IPS-18c (cell line): Measurements from ENCODE around the gene ZNF326.
"Not testable (repeated sequence)": the region's sequence is repeated elsewhere in the genome, so short reads cannot be mapped to it uniquely, and the experiment has no call there.

Experiments
- H3K4me3 ChIP-seq: 2 replicates; pipeline ENCODE4 v1.7.0; 2013; ENCODE audit warnings: low read depth, mild to moderate bottlenecking, low read length, moderate library complexity; ENCODE audit not compliant: insufficient read depth
- H3K9me3 ChIP-seq: one replicate; pipeline ENCODE4 v1.6.1; 2013; ENCODE audit warnings: mild to moderate bottlenecking, low read length, moderate library complexity; ENCODE audit not compliant: control insufficient read depth, insufficient read depth

ZNF326 gene

DNA sequence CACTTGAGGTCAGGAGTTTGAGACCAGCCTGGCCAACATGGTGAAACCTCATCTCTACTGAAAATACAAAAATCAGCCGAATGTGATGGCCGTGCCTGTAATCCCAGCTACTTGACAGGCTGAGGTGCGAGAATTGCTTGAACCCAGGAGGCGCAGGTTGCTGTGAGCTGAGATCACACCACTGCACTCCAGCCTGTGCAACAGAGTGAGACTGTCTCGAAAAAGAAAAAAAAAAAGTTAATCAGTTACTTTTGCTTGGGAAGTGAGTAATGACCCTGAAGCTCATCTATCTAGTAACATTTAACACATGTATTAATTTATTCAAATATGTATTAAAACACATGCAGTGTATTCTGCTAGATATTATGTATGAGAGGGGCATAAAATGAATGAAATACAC lies 49.4 kb downstream of the ZNF326 start:
- Histone ChIP-seq H3K9me3 (no peaks in the 10 kb centered on the region), H3K4me3 (no peak overlapping the region)

DNA sequence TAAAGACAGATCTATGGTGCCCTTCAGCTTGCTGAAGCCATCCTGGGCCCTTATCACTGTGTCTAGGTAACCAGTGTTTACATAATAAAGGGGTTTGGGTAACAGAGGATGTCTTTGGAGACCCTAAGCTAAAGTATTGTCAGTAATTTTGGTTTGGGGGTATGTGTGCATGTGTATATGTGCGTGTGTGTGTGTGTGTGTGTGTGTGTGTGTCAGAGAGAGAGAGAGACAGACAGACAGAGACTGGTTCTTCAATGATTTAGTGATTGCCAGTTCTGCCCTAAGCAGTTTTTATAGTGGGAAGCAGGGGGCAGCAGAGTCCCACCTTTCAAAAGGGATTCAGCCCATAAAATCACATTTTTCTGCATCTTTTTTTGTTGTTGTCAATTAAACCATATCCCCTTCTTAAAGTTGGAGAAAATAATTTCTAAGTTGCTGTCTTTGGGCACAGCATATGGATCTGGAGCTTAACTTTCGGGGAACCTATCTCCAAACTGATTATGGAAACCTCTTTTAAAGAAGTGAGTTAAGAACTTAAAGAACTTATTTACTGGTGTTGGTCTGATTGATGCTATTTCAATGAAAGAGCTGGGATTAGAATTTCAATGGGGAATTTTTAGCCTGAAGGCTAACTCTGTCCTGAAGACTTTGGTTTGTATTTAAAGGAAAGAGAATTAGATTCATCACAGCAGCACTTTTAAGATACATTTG lies 51.1 kb downstream of the ZNF326 start:
- no peak overlapping the region for H3K4me3 ChIP-seq

DNA sequence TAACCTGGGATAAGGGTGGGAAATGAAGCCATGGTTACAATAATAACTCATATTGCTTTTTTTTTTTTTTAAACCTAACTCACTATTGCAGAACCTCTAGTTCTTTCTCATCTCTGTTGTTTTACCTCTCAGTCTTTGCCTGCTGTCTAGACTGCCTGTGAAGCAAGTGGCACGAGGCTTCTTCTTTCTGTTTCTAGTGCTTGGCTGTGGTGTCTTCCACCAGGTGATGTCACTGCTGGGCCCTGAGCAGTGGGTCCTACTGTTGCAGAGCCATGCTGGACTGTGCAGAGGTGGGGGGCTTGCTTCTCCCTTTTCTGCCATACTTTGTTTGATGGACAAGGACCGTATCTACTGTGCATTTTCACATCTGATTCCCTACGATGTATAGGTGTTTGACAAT lies 51.7 kb downstream of the ZNF326 start:
- H3K9me3 ChIP-seq: no peaks in the 10 kb centered on the region

More for the DNA sequence above, 51.1 kb downstream of the ZNF326 start:
- no peaks in the 10 kb centered on the region for H3K9me3 ChIP-seq

DNA sequence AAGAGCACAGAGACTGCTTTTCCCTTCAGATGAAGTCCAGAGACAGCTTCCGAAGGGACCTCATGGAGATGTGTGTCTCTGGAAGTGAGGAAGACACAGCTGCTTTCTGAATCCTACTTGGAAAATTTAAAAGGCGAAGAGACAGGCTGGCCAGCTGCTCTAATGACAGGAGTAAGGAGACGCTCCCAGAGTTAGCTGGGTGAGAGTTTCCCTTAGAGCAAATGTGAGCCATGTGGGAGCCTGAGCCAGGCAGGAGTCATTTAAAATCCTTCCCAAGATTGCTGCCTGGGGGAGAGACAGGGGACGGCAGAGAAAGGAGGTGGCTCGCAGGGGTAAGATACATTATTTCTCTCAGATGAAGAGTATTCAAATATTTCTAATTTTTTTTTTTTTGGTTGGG lies 53.1 kb downstream of the ZNF326 start:
- Histone ChIP-seq H3K9me3 (no peaks in the 10 kb centered on the region), H3K4me3 (no peak overlapping the region)

More for the DNA sequence above, 51.7 kb downstream of the ZNF326 start:
- H3K4me3 ChIP-seq: no peak overlapping the region

DNA sequence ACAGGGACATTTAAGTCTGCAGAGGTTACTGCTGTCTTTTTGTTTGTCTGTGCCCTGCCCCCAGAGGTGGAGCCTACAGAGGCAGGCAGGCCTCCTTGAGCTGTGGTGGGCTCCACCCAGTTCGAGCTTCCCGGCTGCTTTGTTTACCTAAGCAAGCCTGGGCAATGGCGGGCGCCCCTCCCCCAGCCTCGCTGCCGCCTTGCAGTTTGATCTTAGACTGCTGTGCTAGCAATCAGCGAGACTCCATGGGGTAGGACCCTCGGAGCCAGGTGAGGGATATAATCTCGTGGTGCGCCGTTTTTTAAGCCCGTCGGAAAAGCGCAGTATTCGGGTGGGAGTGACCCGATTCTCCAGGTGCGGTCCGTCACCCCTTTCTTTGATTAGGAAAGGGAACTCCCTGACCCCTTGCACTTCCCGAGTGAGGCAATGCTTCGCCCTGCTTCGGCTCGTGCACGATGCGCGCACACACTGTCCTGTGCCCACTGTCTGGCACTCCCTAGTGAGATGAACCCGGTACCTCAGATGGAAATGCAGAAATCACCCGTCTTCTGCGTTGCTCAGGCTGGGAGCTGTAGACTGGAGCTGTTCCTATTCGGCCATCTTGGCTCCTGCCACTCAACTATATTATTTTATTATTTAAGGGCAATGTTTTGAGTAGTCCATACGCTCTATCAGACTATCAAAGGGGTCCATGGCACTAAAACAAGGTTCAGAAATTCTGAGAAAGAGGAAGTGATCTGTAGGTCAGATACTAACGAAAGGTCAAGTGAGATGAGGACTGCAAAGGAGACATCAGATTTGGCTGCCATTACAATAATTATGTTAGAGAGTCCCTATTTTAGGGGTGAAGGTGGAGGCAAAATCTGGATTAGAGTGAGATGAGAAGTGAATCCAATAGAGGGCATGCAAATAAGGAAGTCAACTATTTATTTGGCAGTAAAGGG lies 68.1 kb downstream of the ZNF326 start:
- H3K4me3 ChIP-seq: not testable (repeated sequence)

DNA sequence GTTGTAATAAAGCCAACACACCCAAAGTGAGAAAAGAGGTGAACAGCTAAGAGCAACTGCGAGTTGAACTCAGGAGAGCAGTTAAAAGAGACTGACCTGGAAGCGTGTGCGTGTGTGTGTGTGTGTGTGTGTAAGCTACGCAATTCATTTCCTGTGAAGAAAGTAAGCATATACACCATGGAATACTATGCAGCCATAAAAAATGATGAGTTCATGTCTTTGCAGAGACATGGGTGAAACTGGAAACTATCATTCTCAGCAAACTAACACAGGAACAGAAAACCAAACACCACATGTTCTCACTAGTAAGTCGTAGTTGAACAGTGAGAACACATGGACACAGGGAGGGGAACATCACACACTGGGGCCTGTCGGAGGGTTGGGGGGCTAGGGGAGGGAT lies 69.2 kb downstream of the ZNF326 start:
- H3K9me3 ChIP-seq, H3K4me3 ChIP-seq: not testable (repeated sequence)

More for the DNA sequence above, 68.1 kb downstream of the ZNF326 start:
- not testable (repeated sequence) for H3K9me3 ChIP-seq

DNA sequence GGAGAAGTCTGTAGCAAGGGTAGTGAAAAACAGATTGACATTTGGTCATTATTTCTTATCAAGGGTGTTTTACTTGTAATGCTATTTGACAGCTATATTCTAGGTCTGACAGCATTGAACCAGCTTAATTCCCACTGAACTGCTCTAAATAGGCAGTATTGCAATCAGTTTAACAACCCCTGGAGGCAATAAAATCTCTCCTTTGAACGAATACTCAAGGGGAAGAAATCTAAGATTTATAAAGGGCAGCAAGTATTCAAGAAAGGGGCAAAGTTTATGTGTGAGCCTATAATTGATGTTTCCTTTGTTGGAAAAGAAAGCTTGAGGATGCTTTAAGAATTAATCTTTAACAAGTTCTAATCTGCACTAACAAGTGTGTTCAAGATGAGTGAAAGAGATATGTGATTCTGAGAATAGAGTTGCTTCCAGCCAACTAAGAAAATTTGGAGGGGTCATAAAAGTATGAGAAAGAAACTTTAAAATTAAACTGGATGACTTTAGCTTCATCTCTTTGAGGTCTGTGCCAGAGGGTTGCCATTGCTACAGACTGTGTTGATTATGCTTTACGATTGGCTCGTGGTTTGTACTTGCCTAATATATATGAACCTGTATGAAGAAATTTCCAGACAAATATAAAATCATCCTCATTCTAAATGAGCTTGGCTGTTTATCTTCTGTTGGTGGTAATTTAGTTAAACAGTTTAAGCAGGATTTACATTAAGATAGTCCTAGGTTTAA lies 72.5 kb downstream of the ZNF326 start:
- H3K4me3 ChIP-seq: no peak overlapping the region
- H3K9me3 ChIP-seq: no peaks in the 10 kb centered on the region

DNA sequence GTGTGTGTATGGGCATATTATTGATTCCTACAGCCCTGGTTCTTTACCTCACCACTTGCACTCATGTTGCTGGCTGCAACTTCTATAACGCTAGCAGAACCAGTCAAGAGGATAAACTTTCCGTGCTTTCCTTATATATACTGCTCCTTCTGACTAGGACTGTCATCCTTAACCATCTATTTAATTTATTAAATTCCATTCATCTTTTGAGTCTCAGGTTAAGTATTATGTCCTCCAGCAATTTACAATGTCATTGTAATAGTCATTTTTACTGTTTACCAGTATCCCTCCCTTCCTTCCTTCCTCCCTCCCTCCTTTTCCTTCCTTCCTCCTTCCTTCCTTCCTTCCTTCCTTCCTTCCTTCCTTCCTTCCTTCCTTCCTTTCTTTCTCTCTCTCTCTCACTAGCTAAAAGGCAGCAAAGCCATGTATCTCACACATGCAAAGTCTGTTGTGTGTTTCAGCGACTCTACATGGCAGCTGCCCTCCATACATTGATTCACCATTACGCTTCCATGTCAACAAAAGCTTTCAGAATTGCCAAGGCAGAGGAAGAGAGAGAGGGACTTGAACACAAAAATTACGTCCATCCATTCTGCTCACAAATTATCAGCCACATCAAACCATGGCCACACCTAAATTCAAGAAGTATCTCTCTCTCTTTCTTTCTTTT lies 73.8 kb downstream of the ZNF326 start:
- Histone ChIP-seq H3K9me3 (no peaks in the 10 kb centered on the region), H3K4me3 (no peak overlapping the region)

DNA sequence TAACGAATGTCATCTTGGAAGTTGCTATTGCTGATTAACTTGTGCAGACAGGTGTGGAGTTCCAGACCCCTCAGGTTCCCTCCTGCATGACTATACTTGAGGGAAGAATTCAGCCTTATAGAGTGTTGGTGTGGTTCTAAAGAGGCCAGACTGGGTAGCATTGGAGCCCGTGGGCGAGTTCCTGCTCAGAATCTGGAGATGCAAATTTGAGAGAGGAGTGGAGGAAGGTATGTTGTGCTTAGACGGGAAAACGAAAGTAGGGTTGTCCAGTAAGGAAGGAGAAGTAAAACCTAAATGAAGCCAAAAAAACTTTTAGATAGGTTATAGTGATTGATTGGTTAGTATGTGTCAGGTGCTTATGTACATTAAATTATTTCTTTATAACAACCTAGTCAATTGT lies 79.2 kb downstream of the ZNF326 start:
- no peak overlapping the region for H3K4me3 ChIP-seq
- H3K9me3 ChIP-seq: no peaks in the 10 kb centered on the region

DNA sequence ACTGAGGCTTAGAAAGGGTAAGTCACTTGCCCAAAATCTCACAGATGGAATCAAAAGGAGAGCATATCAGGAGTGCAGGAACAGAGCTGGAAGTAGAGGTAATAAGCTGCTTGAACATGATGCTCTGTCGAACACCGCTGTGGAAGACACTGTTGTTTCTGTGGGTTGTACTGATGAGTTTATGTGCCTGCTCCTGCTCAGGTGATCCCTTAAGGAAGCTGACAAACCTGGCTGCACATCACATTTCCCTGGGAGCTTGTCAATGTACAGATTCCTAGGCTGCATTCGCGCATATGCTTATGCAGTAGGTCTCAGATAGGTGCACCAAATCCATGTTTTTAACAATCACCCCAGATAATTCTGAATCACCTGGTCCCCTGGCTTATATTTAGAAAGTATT lies 79.7 kb downstream of the ZNF326 start:
- Histone ChIP-seq H3K4me3 (no peak overlapping the region), H3K9me3 (no peaks in the 10 kb centered on the region)

DNA sequence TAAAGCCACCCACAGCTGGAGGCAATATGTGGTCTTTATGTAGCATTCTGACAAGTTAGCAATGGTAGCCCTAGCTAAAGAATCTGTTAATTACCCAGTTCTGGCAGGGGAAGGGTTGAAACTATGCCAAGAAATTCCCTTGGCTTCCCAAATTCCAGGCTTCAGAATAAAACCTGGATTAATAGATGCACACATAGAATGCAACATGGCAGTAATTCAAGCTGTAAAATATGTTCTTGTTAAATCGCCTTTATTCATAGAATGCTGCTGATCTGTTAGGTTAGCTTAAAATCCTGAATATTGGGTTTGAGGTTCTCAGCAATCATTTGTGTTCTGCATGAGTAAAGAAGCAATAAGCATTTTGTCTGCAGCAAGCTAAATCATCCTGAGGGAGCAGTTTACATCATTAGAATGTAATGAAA lies 80.1 kb downstream of the ZNF326 start:
- no peak overlapping the region for H3K4me3 ChIP-seq
- H3K9me3 ChIP-seq: no peaks in the 10 kb centered on the region

DNA sequence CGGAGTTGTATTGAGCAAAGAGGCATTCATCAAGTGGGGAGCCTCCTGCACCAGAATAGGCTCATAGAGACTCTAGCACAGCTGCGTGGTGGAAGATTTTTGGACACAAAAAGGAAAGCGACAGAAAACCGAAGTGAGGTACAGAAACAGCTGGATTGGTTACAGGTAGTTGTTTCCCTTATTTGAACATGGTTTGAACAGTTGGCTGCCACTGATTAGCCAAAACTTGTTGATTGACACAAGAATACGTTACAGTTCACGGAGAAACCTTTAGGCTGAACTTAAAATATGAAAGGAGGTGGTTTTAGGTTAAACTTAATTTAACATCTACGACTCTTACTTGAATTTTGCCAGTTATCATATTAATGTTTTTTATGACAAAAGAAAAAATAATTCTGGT lies 89.1 kb downstream of the ZNF326 start:
- no peaks in the 10 kb centered on the region for H3K9me3 ChIP-seq
- no peak overlapping the region for H3K4me3 ChIP-seq
